H1 (cell line): ENCODE measurements around the gene CPLANE2.

Source experiments
- ATF2 ChIP-seq: IDR thresholded peaks from 2 replicates; pipeline ENCODE4 v1.6.1; 2012; ENCODE audit warnings: low read length, inconsistent platforms
- CBX5 ChIP-seq: fragments of 300-800, 300-1000 bp; sonication (generic); IDR thresholded peaks from 2 replicates; pipeline ENCODE4 v1.7.1; 2016; ENCODE audit warnings: antibody characterized with exemption, low read length, low read depth
- EP300 ChIP-seq, 2 experiments: IDR thresholded peaks; 1 replicate in 1 of 2; 2 replicates in 1 of 2; pipeline ENCODE4 v1.6.1; 2011 to 2012; ENCODE audit warnings: low read depth in 2 of 2, low read length in 2 of 2, mild to moderate bottlenecking in 2 of 2, borderline replicate concordance in 1 of 2, inconsistent platforms in 1 of 2, moderate library complexity in 1 of 2
- POLR2A ChIP-seq, 2 experiments: IDR thresholded peaks; 1 replicate in 1 of 2; 2 replicates in 1 of 2; pipeline ENCODE4 v1.6.1; 2011; ENCODE audit warnings: low read depth in 2 of 2, low read length in 2 of 2, mild to moderate bottlenecking in 2 of 2; ENCODE audit errors: control extremely low read depth in 1 of 2
- POLR2AphosphoS5 ChIP-seq: IDR thresholded peaks from 2 replicates; pipeline ENCODE4 v1.6.1; 2011; ENCODE audit warnings: low read depth, low read length
- RAD21 ChIP-seq, 2 experiments: IDR thresholded peaks in 1 of 2; conservative IDR thresholded peaks in 1 of 2; 2 replicates each; pipeline ENCODE4 v1.6.1; 2011; ENCODE audit warnings: low read depth in 2 of 2, low read length in 2 of 2, improper control_type of control experiment in 1 of 2, inconsistent platforms in 1 of 2, mild to moderate bottlenecking in 1 of 2, moderate library complexity in 1 of 2
- RBBP5 ChIP-seq: IDR thresholded peaks from 2 replicates; pipeline ENCODE4 v1.7.1; 2012; ENCODE audit warnings: low read depth, mild to moderate bottlenecking, inconsistent platforms, low read length, moderate library complexity, borderline replicate concordance
- SP1 ChIP-seq: IDR thresholded peaks from 2 replicates; pipeline ENCODE4 v1.6.1; 2011; ENCODE audit warnings: low read depth, low read length
- TAF1 ChIP-seq: IDR thresholded peaks from 2 replicates; pipeline ENCODE4 v1.6.1; 2011; ENCODE audit warnings: mild to moderate bottlenecking, low read depth, low read length
- USF2 ChIP-seq: IDR thresholded peaks from 2 replicates; pipeline ENCODE4 v1.6.1; 2011; ENCODE audit warnings: low read length, improper control_type of control experiment
- YY1 ChIP-seq: IDR thresholded peaks from 2 replicates; pipeline ENCODE4 v1.6.1; 2011; ENCODE audit warnings: low read depth, mild to moderate bottlenecking, low read length
- TF ChIP-seq, protein P1 (sequence below), 3 experiments: IDR thresholded peaks; 1 replicate in 2 of 3; 2 replicates in 1 of 3; pipeline versions ENCODE4 v1.5.1 to v1.6.1; 2011; ENCODE audit warnings: low read length in 3 of 3, mild to moderate bottlenecking in 3 of 3, inconsistent platforms in 2 of 3, low read depth in 1 of 3, moderate library complexity in 1 of 3; ENCODE audit not compliant: insufficient read depth in 1 of 3; ENCODE audit errors: control extremely low read depth in 1 of 3
- TF ChIP-seq, protein P2 (sequence below): IDR thresholded peaks from 2 replicates; pipeline ENCODE4 v1.6.1; 2011; ENCODE audit warnings: low read depth, mild to moderate bottlenecking, low read length; ENCODE audit not compliant: insufficient read depth

GRCh38 chr1:16258591-16259135, 21.7 kb upstream of the CPLANE2 start:
- no peak for TF ChIP-seq TAF1
- TF ChIP-seq, protein P1, sequence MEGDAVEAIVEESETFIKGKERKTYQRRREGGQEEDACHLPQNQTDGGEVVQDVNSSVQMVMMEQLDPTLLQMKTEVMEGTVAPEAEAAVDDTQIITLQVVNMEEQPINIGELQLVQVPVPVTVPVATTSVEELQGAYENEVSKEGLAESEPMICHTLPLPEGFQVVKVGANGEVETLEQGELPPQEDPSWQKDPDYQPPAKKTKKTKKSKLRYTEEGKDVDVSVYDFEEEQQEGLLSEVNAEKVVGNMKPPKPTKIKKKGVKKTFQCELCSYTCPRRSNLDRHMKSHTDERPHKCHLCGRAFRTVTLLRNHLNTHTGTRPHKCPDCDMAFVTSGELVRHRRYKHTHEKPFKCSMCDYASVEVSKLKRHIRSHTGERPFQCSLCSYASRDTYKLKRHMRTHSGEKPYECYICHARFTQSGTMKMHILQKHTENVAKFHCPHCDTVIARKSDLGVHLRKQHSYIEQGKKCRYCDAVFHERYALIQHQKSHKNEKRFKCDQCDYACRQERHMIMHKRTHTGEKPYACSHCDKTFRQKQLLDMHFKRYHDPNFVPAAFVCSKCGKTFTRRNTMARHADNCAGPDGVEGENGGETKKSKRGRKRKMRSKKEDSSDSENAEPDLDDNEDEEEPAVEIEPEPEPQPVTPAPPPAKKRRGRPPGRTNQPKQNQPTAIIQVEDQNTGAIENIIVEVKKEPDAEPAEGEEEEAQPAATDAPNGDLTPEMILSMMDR (IDR thresholded peaks at IDR 0.05; ENCODE audit: control extremely low read depth in 1 of 3, insufficient read depth in 1 of 3, low read depth in 1 of 3, low read length in 3 of 3), result no peak
- no peak for TF ChIP-seq RAD21 (IDR thresholded peaks at IDR 0.05 in 1 of 2, conservative IDR thresholded peaks at IDR 0.05 in 1 of 2; ENCODE audit: low read depth in 2 of 2, low read length in 2 of 2)
- no peak for TF ChIP-seq EP300 (IDR thresholded peaks at IDR 0.05; ENCODE audit: borderline replicate concordance in 1 of 2, low read depth in 2 of 2, low read length in 2 of 2)
- TF ChIP-seq RBBP5, result no peak
- TF ChIP-seq SP1, result no peak
- TF ChIP-seq POLR2AphosphoS5, result no peak
- TF ChIP-seq POLR2A (IDR thresholded peaks at IDR 0.05; ENCODE audit: control extremely low read depth in 1 of 2, low read depth in 2 of 2, low read length in 2 of 2), result no peak
- TF ChIP-seq, protein P2, sequence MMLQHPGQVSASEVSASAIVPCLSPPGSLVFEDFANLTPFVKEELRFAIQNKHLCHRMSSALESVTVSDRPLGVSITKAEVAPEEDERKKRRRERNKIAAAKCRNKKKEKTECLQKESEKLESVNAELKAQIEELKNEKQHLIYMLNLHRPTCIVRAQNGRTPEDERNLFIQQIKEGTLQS, result no peak
- TF ChIP-seq YY1, result no peak
- no peak for TF ChIP-seq ATF2
- TF ChIP-seq CBX5, result no peak
- no peak for TF ChIP-seq USF2
